Erythroblast (primary cell): ENCODE results near the gene PDE2A.

Experiments used
- DNase-seq, 2 experiments: peaks; one replicate each; lab custom pipeline; 2025; lab: John Stamatoyannopoulos, UW
- GATA1 ChIP-seq: IDR thresholded peaks from 2 replicates; pipeline ENCODE4 v1.6.1; 2011; ENCODE audit warnings: low read depth, mild to moderate bottlenecking, control low read depth, low read length, moderate library complexity
- POLR2A ChIP-seq: IDR thresholded peaks from 2 replicates; pipeline ENCODE4 v1.6.1; 2011; ENCODE audit warnings: mild to moderate bottlenecking, low read length

The PDE2A gene

DNA sequence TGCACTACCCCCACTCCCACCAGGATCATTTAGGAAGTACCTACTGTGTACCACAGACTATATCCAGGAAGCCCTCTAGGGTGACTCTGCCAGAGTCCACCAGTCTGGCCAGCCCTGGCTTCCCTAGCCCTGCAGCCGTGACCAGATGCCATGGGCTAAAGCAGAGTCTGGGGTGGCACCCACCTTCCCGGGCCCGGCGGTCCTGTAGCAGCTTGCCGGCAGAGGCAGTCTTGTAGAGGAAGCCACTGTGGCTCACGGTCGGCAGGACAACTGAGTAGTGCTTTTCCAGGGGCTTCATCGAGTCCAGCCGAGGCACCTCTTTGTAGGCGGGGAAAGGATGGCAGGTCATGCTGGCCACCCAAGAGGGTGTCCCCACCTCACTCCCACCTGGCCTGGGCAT lies 27.2 kb upstream of the PDE2A start:
- DNase-seq, result no peak
- TF ChIP-seq POLR2A, result no peak
- TF ChIP-seq GATA1, result no peak

DNA sequence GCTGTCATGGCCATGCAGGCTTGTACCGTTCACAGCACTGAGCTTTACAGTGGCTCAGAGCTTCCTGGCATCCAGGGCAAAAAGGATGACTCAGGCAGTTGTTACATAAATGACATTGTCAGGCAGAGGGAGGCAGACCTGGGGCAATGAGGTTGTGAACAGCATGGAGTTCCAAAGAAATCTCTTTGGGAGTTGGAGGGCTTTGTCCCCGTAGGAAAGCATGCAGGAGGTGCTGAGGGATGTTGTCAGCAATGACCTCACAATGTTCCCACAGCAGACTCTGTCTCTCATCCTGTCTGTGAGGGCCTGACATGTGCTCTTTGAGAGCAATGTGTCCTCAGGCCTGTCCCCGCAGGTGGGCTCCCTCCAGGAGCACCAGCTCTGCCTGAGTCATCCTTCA lies 25.9 kb upstream of the PDE2A start:
- TF ChIP-seq GATA1 (no peak), POLR2A (no peak)
- DNase-seq, result no peak

DNA sequence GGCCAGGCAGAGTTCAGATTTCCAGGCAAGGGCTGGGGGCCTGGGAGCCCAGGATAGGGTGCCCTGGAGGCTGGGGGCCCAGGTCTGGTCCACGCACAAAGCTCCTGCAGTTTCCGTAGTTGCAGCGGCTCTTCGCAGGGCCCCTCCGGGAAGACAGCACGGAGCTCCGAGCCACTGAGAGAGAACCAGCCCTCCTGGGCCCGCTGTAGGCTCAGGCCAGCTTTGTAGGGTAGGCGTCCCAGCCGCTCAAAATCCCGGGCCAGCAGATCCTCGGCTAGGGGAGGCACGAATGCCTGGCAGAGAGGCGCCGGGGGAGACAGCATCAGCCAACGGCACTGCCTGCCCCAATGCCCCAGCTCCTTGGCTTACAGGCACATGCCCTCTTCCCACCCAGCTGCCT lies 23.6 kb upstream of the PDE2A start:
- no peak for DNase-seq
- TF ChIP-seq GATA1 (no peak), POLR2A (no peak)

DNA sequence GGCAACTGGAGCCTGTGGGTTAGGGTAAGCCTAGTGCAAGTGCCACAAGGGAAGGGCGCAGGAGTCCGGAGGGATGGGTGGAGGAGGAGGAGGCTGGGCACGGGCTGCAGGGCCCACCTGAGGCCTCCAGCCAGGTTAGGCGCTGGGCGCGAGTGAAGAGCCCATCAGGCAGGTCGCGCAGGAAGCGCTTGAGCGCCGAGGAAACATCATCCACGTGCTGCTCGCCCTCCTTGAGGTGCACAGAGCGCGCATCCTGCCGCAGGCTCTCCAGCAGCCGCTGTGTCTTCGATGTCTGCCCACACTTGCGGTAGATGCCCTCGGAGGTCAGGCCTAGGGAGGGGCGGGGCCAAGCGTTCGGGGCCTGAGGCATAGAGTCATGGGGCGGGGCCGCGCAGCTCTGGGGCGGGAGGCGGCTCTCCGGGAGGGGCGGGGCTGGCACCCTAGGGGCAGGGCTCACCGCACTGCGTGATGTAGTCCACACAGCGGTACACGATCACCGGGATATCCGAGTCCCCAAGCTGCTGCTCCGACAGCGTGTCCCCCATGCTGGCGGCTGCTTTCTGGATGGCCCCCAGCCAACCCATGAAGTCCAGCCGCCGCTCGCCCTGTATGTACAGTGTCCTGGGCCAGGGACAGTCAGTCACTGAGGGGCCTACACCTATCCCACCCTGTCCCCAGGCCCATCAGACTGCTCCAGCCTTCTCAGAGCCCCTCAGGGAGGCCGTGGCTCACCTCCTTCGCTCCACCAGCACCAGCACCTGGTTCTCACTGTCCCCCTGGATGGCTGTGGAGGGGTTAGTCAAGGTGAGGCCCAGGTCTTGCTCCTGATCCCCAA lies 22.9 kb upstream of the PDE2A start:
- TF ChIP-seq POLR2A, result no peak
- no peak for TF ChIP-seq GATA1
- peak; percentile 26 to 44 for DNase-seq

DNA sequence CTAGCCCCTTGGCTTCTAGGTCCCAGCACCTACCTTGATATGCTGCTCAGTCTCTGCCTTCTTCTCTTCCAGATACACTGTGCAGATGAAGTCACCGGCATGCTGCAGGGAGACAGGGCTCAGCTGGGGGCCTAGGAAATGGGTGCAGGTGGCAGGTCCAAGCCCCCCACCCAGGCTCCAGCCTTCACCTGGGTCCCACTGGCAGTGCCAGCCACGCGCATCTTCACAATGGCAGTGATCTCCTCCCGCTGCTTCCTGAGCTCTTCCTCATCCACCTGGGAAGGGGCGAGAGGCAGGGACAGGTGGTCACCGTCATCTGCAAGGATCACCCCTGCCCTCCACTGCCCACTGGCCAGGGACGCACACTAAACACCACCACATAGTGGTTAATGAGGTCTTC lies 21.1 kb upstream of the PDE2A start:
- no peak for TF ChIP-seq POLR2A
- TF ChIP-seq GATA1, result no peak
- no peak for DNase-seq

DNA sequence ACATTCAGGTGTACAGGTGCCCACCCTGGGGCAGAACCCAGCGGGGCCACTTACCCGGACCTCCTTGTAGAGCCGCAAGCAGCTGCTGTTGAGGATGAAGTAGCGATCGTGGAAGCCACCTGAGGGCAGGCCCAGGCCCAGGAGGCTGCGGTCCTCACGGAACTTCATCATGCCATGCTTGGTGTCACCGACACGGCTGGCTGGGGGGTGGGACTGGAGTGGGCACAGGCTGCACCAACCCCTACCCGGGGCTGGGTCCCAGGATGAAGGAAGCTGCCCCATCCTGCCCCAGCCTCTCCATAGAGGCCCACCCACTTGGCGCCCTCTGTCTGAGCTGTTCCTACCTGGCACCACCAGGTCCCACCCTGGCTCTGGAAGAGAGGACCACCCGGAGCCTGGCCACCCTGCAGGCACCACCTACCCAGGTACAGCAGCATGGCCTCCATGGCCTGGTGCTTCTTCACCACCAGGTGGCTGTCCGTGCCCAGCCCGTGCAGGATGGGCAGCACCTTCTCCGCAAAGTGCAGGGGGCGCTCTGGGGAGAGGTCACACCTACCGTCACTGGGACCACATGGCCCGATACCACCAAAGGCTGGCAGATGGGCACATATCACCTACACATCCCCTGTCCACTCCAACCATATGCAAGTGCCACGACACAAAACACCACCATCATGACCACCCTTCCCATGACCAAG lies 19.2 kb upstream of the PDE2A start:
- TF ChIP-seq GATA1 (no peak), POLR2A (no peak)
- no peak for DNase-seq

DNA sequence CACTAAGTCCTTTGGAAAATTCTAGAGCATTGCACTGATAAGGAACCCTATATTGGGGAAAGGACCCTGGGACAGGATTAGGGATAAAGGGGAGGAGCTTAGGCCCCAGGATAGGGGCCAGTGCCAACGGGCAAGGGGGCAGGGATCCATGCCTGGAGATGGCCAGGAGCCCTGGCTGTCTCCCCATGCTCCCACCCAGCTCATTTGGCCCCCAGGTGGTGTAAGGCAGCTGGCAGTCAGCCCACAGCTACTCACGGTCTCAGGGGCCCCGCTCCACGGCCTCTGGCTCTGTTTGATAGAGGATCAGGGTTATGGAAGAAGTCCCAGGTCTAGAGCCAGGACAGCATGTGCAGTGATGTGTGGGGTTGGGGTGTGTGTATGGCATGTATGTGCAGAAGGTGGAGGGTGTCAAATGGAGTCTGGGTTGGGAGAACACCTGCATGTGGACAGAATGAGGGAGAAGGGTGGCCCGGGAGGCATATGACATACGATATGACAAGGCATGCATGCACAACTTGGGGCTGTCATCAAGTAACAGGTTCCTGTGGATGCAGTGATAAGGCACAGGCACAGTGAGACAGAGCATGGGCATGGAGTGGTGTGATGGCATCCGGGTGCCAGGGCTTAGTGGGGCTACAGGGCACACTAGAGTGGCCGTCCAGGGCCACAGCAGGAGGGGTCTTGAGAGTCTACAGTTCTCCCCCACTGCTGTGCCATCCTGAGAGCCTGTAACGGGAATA lies 18.4 kb upstream of the PDE2A start:
- DNase-seq, result no peak
- TF ChIP-seq POLR2A (no peak), GATA1 (no peak)

DNA sequence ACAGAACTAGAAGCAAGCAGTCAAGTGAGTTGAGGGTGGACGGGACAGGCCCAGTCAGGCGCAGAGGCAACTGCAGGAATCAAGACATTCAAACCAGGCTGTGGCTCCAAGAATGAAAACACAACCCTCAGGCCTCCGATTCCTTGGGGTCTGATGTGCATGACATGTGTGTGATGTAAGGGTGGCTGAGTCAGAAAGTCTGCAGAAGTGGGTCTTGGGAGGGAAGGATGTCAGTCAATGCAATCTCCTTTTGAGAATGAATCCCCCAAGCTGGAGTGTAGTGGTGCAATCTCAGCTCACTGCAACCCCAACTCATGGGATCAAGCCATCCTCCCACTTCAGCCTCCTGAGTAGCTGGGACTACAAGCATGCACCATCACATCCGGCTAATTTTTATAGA lies 15.9 kb upstream of the PDE2A start:
- TF ChIP-seq POLR2A (no peak), GATA1 (no peak)
- no peak for DNase-seq

DNA sequence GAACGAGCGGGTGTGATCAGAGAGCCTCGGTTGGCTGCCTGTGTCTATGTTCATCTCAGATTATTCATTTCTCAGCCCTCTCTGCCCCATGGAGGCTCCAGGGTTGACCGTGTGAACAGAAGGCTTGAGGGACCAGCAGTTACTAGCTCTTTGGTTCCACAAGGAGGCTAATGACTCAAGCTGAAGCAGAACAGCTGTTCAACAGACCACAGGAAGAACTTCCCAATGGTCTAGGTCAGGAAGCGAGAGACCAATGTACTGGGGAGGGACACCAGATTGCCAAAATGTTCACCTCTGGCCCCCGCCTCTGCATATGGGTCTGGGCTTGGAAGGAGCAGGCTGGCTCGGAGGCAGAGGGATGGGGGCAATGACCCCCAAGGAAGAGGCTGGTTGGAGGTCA lies 14.7 kb upstream of the PDE2A start:
- TF ChIP-seq POLR2A (no peak), GATA1 (no peak)
- DNase-seq, result no peak

DNA sequence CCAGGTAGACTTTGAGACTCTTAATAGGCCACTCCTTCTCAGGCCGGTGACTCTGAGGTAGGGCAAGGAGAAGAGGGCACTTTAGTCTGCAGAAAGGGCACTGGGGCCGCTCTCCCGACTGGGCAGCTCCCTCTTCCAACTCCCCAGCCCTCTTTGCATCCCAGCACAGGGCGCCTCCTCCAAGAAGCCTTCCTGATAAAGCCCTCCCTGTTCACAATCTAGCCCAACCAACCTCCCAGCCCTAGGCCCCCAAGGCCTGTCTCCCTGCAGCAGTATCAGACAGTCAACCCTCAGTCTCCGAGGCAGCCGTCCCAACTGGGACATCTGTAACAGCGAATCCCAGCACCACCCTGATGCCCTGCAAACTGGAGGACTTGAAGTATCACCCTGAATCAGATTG lies 14.3 kb upstream of the PDE2A start:
- TF ChIP-seq GATA1 (no peak), POLR2A (no peak)
- DNase-seq, result no peak

DNA sequence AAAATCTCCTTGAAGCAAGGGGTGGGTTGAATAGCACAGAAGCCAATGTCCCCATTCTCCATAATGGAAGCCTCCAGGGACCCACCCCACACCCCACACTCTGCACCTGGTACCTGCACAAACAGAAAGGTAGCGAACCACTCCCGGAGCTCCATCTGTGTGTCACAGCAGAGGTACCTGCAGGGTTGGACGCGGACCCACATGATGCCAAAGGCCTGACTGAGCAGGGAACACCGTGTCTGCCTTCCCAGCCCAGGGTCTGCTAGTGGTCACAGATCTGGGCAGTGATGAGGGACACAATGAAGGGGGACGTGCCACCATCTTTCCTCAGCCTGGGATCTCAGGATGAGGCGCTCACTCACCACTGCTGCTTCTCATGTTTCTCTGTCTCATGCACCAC lies 13.1 kb upstream of the PDE2A start:
- no peak for DNase-seq

DNA sequence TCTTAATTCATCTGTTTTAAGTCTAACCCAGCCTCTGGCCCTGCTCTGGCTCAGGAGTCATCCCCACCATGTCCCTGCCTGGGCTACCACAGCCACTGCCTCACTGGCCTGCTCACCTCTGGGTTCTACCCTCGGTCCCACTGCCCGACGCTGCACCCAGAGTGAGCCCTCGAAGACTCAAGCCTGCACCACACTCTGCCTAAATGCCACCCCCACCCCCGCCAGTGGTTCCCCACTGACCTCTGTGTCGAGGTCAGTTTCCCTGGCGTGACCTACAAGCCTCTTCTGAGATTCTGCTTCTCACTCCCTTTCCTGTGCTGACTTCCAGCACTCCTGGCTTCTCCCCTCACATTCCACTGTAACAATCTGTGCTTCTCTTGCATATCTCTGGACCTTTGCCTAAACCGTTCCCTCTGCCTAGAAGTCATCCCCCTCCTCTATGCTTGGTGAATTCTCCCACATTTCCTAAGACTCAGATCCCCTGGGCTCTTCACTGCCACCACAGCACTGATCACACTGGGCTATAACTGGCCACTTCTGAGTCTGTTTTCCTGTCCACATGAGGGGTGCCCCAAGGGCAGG lies 12.5 kb upstream of the PDE2A start:
- TF ChIP-seq GATA1 (no peak), POLR2A (no peak)
- no peak for DNase-seq

More for the DNA sequence above, 13.1 kb upstream of the PDE2A start:
- TF ChIP-seq POLR2A (no peak), GATA1 (no peak)
